Activated naive CD4-positive, alpha-beta T cell treated with anti-CD3 and anti-CD28 coated beads, Interleukin-2, amount 10 ng/mL, durations not matched to agents 7 days and 5 days (primary cell): Measurements from ENCODE around the gene ZGLP1.
"Not testable (repeated sequence)": the region's sequence is repeated elsewhere in the genome, so short reads cannot be mapped to it uniquely, and the experiment has no call there.

Experiments used
- CTCF ChIA-PET: fragments of 350-600 bp; sonication (Branson Sonifier 250); formaldehyde crosslinking; loops from one replicate; lab custom pipeline; 2021; ENCODE audit warnings: antibody characterized with exemption; lab: Charles Lee
- DNase-seq: peaks from one replicate; pipeline ENCODE4 v3.0.0-alpha.2; 2020
- H3K27ac Mint-ChIP-seq: one replicate; pipeline ENCODE4 v1.8.0; 2021; ENCODE audit warnings: mild to moderate bottlenecking, moderate library complexity, mixed read lengths
- H3K27me3 Mint-ChIP-seq: one replicate; pipeline ENCODE4 v1.8.0; 2021; ENCODE audit warnings: mild to moderate bottlenecking, mixed read lengths
- H3K36me3 Mint-ChIP-seq: one replicate; pipeline ENCODE4 v1.8.0; 2021; ENCODE audit warnings: mixed read lengths
- H3K4me1 Mint-ChIP-seq: one replicate; pipeline ENCODE4 v1.8.0; 2021; ENCODE audit warnings: mixed read lengths
- H3K4me3 Mint-ChIP-seq: one replicate; pipeline ENCODE4 v1.8.0; 2021; ENCODE audit warnings: mild to moderate bottlenecking, moderate library complexity, mixed read lengths
- H3K9me3 Mint-ChIP-seq: one replicate; pipeline ENCODE4 v1.8.0; 2021; ENCODE audit warnings: mixed read lengths

ZGLP1 gene

DNA sequence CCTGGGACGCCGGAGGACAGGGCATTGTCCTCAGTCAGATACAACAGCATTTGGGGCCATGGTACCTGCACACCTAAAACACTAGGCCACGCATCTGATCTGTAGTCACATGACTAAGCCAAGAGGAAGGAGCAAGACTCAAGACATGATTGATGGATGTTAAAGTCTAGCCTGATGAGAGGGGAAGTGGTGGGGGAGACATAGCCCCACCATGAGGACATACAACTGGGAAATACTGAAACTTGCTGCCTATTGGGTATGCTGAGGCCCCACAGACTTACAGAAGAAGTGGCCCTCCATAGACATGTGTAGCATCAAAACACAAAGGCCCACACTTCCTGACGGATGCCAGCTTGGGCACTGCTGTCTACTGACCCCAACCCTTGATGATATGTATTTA is 24.2 kb downstream of the ZGLP1 start:
- H3K27me3 Mint-ChIP-seq: peaks cover 41% of the 10 kb centered on the region
- H3K4me1 Mint-ChIP-seq: peaks cover 52% of the 10 kb centered on the region
- H3K4me3 Mint-ChIP-seq: no peak overlapping the region
- H3K36me3 Mint-ChIP-seq: peaks cover 37% of the 10 kb centered on the region
- H3K27ac Mint-ChIP-seq: no peak overlapping the region
- no peaks in the 10 kb centered on the region for H3K9me3 Mint-ChIP-seq
- CTCF ChIA-PET: interaction anchor here (1.0 to 1.3 kb wide), 2 partner anchors 104 to 105 kb away, joined by 3 to 5 read pairs; no protein-coding TSS in a partner anchor
- no peak for DNase-seq

DNA sequence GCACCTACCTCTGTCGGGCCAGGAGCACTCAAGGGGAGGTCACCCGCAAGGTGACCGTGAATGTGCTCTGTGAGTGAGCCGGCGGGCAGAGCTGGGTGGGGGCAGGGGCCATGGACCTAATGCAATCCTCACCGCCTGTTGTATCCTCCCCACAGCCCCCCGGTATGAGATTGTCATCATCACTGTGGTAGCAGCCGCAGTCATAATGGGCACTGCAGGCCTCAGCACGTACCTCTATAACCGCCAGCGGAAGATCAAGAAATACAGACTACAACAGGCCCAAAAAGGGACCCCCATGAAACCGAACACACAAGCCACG is 24.7 kb downstream of the ZGLP1 start:
- H3K27ac Mint-ChIP-seq: no peak overlapping the region
- no peaks in the 10 kb centered on the region for H3K9me3 Mint-ChIP-seq
- no peak for DNase-seq
- no peak overlapping the region for H3K4me3 Mint-ChIP-seq
- CTCF ChIA-PET: interaction anchor here (0.9 to 1.3 kb wide), 3 partner anchors 25 to 106 kb away, joined by 3 to 5 read pairs (median 3); no protein-coding TSS in a partner anchor
- peaks cover 50% of the 10 kb centered on the region for H3K4me1 Mint-ChIP-seq
- H3K27me3 Mint-ChIP-seq: peaks cover 36% of the 10 kb centered on the region
- H3K36me3 Mint-ChIP-seq: peaks cover 37% of the 10 kb centered on the region

DNA sequence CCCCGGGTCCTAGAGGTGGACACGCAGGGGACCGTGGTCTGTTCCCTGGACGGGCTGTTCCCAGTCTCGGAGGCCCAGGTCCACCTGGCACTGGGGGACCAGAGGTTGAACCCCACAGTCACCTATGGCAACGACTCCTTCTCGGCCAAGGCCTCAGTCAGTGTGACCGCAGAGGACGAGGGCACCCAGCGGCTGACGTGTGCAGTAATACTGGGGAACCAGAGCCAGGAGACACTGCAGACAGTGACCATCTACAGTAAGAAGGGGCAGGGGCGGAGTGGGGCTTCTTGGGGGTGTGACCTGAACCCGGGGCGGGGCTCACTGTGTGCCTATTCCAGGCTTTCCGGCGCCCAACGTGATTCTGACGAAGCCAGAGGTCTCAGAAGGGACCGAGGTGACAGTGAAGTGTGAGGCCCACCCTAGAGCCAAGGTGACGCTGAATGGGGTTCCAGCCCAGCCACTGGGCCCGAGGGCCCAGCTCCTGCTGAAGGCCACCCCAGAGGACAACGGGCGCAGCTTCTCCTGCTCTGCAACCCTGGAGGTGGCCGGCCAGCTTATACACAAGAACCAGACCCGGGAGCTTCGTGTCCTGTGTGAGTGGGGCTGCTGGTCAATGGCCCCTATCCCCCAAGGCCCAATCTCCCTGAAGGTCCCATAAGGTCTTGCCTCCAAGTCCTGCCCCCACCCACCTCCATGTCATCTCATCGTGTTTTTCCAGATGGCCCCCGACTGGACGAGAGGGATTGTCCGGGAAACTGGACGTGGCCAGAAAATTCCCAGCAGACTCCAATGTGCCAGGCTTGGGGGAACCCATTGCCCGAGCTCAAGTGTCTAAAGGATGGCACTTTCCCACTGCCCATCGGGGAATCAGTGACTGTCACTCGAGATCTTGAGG is 25.3 kb downstream of the ZGLP1 start:
- H3K27ac Mint-ChIP-seq: no peak overlapping the region
- H3K4me3 Mint-ChIP-seq: no peak overlapping the region
- DNase-seq: no peak
- H3K36me3 Mint-ChIP-seq: peaks cover 42% of the 10 kb centered on the region
- peaks cover 30% of the 10 kb centered on the region for H3K27me3 Mint-ChIP-seq
- H3K9me3 Mint-ChIP-seq: no peaks in the 10 kb centered on the region
- peaks cover 54% of the 10 kb centered on the region for H3K4me1 Mint-ChIP-seq
- CTCF ChIA-PET: interaction anchor here (0.9 to 1.0 kb wide), 2 partner anchors 25 to 106 kb away, joined by 3 read pairs; no protein-coding TSS in a partner anchor

GRCh38 chr19:10283301-10284064 is 26.1 kb downstream of the ZGLP1 start:
- no peaks in the 10 kb centered on the region for H3K9me3 Mint-ChIP-seq
- CTCF ChIA-PET: no interaction called here
- H3K4me3 Mint-ChIP-seq: no peak overlapping the region
- H3K27ac Mint-ChIP-seq: no peak overlapping the region
- H3K36me3 Mint-ChIP-seq: peaks cover 47% of the 10 kb centered on the region
- peaks cover 22% of the 10 kb centered on the region for H3K27me3 Mint-ChIP-seq
- peaks cover 49% of the 10 kb centered on the region for H3K4me1 Mint-ChIP-seq
- DNase-seq: no peak

DNA sequence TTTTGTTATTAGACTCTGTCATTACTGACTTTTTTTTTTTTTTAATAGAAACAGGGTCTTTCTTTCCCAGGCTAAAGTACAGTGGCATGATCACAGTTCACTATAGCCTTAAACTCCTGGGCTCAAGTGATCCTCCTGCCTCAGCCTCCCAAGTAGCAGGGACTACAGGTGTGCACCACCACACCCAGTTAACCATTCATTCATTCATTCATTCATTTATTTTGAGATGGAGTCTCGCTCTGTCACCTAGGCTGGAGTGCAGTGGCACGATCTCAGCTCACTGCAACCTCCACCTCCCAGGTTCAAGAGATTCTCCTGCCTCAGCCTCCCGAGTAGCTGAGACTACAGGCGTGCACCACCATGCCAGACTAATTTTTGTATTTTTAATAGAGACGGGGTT is 27.6 kb downstream of the ZGLP1 start:
- H3K9me3 Mint-ChIP-seq, DNase-seq, H3K27ac Mint-ChIP-seq, H3K4me3 Mint-ChIP-seq, CTCF ChIA-PET, H3K27me3 Mint-ChIP-seq: not testable (repeated sequence)
- H3K4me1 Mint-ChIP-seq: peaks cover 39% of the 10 kb centered on the region
- H3K36me3 Mint-ChIP-seq: peaks cover 49% of the 10 kb centered on the region

GRCh38 chr19:10279737-10280442 is 29.7 kb downstream of the ZGLP1 start:
- Mint-ChIP-seq H3K27me3 (no peaks in the 10 kb centered on the region), H3K4me3 (no peak overlapping the region), H3K36me3 (peaks cover 37% of the 10 kb centered on the region), H3K9me3 (no peaks in the 10 kb centered on the region), H3K27ac (peak overlapping the region; percentile 46), H3K4me1 (peaks cover 19% of the 10 kb centered on the region)
- no peak for DNase-seq
- CTCF ChIA-PET: interaction anchor here (0.6 to 2.8 kb wide), 4 partner anchors 10 to 130 kb away, joined by 3 to 15 read pairs (median 3); partner anchors contain the start of gene ICAM1

GRCh38 chr19:10278935-10279334 is 30.7 kb downstream of the ZGLP1 start:
- CTCF ChIA-PET: interaction anchor here (0.7 to 2.8 kb wide), 2 partner anchors 9 to 20 kb away, joined by 3 to 15 read pairs; partner anchors contain the start of gene ICAM1
- peaks cover 34% of the 10 kb centered on the region for H3K36me3 Mint-ChIP-seq
- no peak overlapping the region for H3K4me3 Mint-ChIP-seq
- DNase-seq: no peak
- H3K4me1 Mint-ChIP-seq: peaks cover 24% of the 10 kb centered on the region
- no peak overlapping the region for H3K27ac Mint-ChIP-seq
- no peaks in the 10 kb centered on the region for H3K9me3 Mint-ChIP-seq
- H3K27me3 Mint-ChIP-seq: no peaks in the 10 kb centered on the region

DNA sequence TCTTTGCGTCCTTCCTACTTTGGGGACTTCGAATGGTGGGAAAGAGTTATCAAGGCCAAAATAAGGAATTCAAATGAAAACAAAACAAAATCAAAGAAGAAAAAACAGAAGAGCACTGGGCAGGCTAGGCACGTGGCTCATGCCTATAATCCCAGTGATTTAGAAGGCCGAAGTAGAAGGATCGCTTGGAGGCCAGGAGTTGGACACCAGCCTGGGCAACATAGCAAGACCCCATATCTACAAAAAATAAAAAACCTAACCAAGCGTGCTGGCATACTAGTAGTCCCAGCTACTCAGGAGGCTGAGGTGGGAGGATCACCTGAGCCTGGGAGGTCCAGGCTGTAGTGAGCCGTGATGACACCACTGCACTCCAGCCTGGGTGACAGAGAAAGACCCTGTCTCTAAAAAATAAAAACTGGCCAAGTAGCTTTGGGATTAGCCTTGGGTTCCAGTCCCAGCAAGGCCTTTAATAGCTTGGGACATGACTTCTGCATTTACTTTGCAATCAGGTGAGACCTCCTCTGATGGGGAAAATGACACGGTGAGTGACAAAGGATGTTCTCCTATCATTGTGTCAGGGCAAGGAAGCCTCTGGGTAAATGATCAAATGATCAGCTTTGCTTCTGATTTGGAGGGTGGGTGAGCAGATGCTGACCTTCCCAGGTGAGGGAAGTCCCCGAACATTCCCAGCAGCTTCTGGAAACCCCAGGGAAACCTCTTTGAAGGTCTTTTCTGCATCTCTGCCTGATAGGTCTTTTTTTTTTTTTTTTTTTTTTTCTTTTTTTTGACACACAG is 31.6 kb downstream of the ZGLP1 start:
- CTCF ChIA-PET: interaction anchor here (0.6 to 0.8 kb wide), 3 partner anchors 19 to 111 kb away, joined by 3 read pairs; no protein-coding TSS in a partner anchor
- no peak for DNase-seq
- Mint-ChIP-seq H3K4me3 (no peak overlapping the region), H3K36me3 (peaks cover 28% of the 10 kb centered on the region), H3K27me3 (no peaks in the 10 kb centered on the region), H3K4me1 (peaks cover 25% of the 10 kb centered on the region), H3K9me3 (no peaks in the 10 kb centered on the region), H3K27ac (no peak overlapping the region)

GRCh38 chr19:10274589-10274988 is 35.0 kb downstream of the ZGLP1 start:
- no peak overlapping the region for H3K4me3 Mint-ChIP-seq
- H3K36me3 Mint-ChIP-seq: peaks cover 21% of the 10 kb centered on the region
- H3K4me1 Mint-ChIP-seq: peaks cover 49% of the 10 kb centered on the region
- no peaks in the 10 kb centered on the region for H3K9me3 Mint-ChIP-seq
- DNase-seq: no peak
- H3K27me3 Mint-ChIP-seq: no peaks in the 10 kb centered on the region
- H3K27ac Mint-ChIP-seq: no peak overlapping the region
- CTCF ChIA-PET: no interaction called here

DNA sequence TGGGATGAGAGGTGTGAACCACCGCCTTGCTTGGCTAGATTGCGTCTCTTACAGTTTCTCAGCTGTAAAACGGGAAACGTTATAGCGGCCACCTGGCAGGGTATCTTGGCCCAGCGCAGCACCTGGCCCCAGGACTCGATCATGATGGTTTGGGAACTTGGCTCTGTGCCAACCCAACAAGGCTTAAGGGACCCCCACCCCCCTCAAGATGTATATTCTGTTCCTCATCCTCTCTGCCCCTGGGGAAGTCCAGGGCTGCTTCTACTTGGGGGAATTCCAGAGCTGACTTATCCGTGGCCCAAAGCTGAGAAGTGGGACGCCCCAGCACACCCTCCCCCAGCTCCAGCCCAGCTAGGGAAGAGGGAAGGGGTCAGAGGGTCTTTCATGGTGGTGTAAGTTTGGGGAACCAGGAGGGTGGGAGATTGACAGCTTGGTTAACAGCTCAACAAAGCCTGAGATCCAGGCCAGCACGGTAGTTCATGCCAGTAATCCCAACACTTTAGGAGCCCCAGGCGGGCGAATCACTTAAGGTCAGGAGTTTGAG is 38.0 kb downstream of the ZGLP1 start:
- peaks cover 10% of the 10 kb centered on the region for H3K36me3 Mint-ChIP-seq
- peak; percentile 38 for DNase-seq
- CTCF ChIA-PET: interaction anchor here (0.6 to 7.3 kb wide), 18 partner anchors 9 to 281 kb away, joined by 3 to 133 read pairs (median 6); partner anchors contain the start of genes ICAM4, ICAM5, RAVER1 and TYK2
- H3K9me3 Mint-ChIP-seq: no peaks in the 10 kb centered on the region
- H3K27me3 Mint-ChIP-seq: peaks cover 13% of the 10 kb centered on the region
- peak overlapping the region; percentile 89 for H3K27ac Mint-ChIP-seq
- peaks cover 43% of the 10 kb centered on the region for H3K4me1 Mint-ChIP-seq
- H3K4me3 Mint-ChIP-seq: peak overlapping the region; percentile 79

GRCh38 chr19:10270616-10271394 is 38.8 kb downstream of the ZGLP1 start, which contains the start of gene ICAM1:
ICAM1 (plus strand) TSS chr19:10271120; CDS start chr19:10271160, 40 bp downstream.
- Mint-ChIP-seq H3K27ac (peak within 1 kb of the TSS; percentile 89), H3K4me3 (peak within 1 kb of the TSS; percentile 79), H3K36me3 (peaks cover 10% of the 10 kb centered on the region), H3K4me1 (peaks cover 43% of the 10 kb centered on the region), H3K9me3 (no peaks in the 10 kb centered on the region), H3K27me3 (peaks cover 13% of the 10 kb centered on the region)
- CTCF ChIA-PET: interaction anchor here (0.5 to 7.3 kb wide), 23 partner anchors 9 to 282 kb away, joined by 3 to 133 read pairs (median 5); partner anchors contain the start of genes ICAM4, ICAM5, RAVER1 and TYK2
- DNase-seq: peak; percentile 86

- peaks cover 8% of the 10 kb centered on the region for H3K36me3 Mint-ChIP-seq
- peak overlapping the region; percentile 89 for H3K27ac Mint-ChIP-seq
- peaks cover 13% of the 10 kb centered on the region for H3K27me3 Mint-ChIP-seq
- CTCF ChIA-PET: interaction anchor here (0.5 to 7.3 kb wide), 14 partner anchors 10 to 171 kb away, joined by 3 to 133 read pairs (median 12); partner anchors contain the start of genes ICAM4, ICAM5 and TYK2
- H3K4me3 Mint-ChIP-seq: peak overlapping the region; percentile 79
- H3K9me3 Mint-ChIP-seq: no peaks in the 10 kb centered on the region
- peak; percentile 82 for DNase-seq
- H3K4me1 Mint-ChIP-seq: peaks cover 43% of the 10 kb centered on the region
Observed at GRCh38 chr19:10270180-10270615, 39.4 kb downstream of the ZGLP1 start.
